Ascending aorta (tissue), 2 donors: ENCODE data around the gene HEBP1. TPM values are rescaled to one million over a fixed set of nuclear protein-coding genes. Genes with fewer than 3 reads are reported as not detected.

Source experiments
- DNase-seq, 2 donors: peaks; one replicate each; pipeline ENCODE4 v3.0.0-alpha.2; 2019; ENCODE audit warnings: low spot score in 2 of 2
- H3K27ac ChIP-seq, 2 donors: fragments of 200-600 bp; sonication (generic); one replicate each; pipeline ENCODE4 v1.5.1; 2016 to 2017; ENCODE audit warnings: mild to moderate bottlenecking in 1 of 2
- H3K27me3 ChIP-seq: fragments of 200-600 bp; sonication (generic); one replicate; pipeline ENCODE4 v1.5.1; 2017
- H3K36me3 ChIP-seq, 2 donors: fragments of 200-600 bp; sonication (generic); one replicate each; pipeline ENCODE4 v1.5.1; 2016
- H3K4me1 ChIP-seq, 2 donors: fragments of 200-600 bp; sonication (generic); one replicate each; pipeline ENCODE4 v1.5.1; 2016 to 2017; ENCODE audit warnings: mild to moderate bottlenecking in 1 of 2
- H3K4me3 ChIP-seq, 2 donors: fragments of 200-600 bp; sonication (generic); one replicate each; pipeline ENCODE4 v1.5.1; 2016 to 2017; ENCODE audit warnings: mild to moderate bottlenecking in 1 of 2
- H3K9me3 ChIP-seq, 2 donors: fragments of 200-600 bp; sonication (generic); one replicate each; pipeline ENCODE4 v1.5.1; 2016
- intact Hi-C: fragments of 100-400 bp; cut with DNase I; formaldehyde crosslinking; loops from one replicate; pipeline ENCODE4 v1.15.1; 2023
- total RNA-seq: library from RNA; depleted of rRNA; stranded (reverse); fragments of >200 nt; gene quantifications from one replicate; pipeline ENCODE4 v1.1.0, GENCODE V29; 2016
- TF ChIP-seq, protein P1 (sequence below), 3 experiments: fragments of 200-600 bp in 2 of 3; fragments of 450-650 bp in 1 of 3; sonication (generic) in 2 of 3; IDR thresholded peaks; one replicate each; pipeline ENCODE4 v1.5.1; 2016 to 2019; ENCODE audit warnings: antibody characterized with exemption in 3 of 3, mild to moderate bottlenecking in 1 of 3, moderate library complexity in 1 of 3

The HEBP1 gene
- total RNA-seq, 1 donor from 2014 or later, result 56.6 TPM

- H3K4me1 ChIP-seq, result peaks cover 0 to 6% of the 10 kb centered on the region in 2 donors
- no peaks in the 10 kb centered on the region for H3K27me3 ChIP-seq
- peak within 1 kb of the TSS; percentile 90 to 97 for H3K4me3 ChIP-seq
- H3K9me3 ChIP-seq, result no peaks in the 10 kb centered on the region
- intact Hi-C loops, result loop anchor here (1.0 to 5.0 kb wide), 4 partner anchors 19 to 153 kb away; partner anchors contain the start of genes EMP1 and HEBP1
- H3K36me3 ChIP-seq, result no peaks in the 10 kb centered on the region
- H3K27ac ChIP-seq, result peak within 1 kb of the TSS; percentile 61 to 63
- DNase-seq, result peak; percentile 14 to 91
- TF ChIP-seq, protein P1, sequence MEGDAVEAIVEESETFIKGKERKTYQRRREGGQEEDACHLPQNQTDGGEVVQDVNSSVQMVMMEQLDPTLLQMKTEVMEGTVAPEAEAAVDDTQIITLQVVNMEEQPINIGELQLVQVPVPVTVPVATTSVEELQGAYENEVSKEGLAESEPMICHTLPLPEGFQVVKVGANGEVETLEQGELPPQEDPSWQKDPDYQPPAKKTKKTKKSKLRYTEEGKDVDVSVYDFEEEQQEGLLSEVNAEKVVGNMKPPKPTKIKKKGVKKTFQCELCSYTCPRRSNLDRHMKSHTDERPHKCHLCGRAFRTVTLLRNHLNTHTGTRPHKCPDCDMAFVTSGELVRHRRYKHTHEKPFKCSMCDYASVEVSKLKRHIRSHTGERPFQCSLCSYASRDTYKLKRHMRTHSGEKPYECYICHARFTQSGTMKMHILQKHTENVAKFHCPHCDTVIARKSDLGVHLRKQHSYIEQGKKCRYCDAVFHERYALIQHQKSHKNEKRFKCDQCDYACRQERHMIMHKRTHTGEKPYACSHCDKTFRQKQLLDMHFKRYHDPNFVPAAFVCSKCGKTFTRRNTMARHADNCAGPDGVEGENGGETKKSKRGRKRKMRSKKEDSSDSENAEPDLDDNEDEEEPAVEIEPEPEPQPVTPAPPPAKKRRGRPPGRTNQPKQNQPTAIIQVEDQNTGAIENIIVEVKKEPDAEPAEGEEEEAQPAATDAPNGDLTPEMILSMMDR (IDR thresholded peaks at IDR 0.05), result peak in 2 of 3 experiments; percentile 10 to 35
Measured at GRCh38 chr12:13044002-13044905, 44.2 kb upstream of the HEBP1 start, which contains the start of gene FAM234B. FAM234B (plus strand) TSS chr12:13044381; CDS start chr12:13044404, 23 bp downstream.

- H3K27me3 ChIP-seq, result no peaks in the 10 kb centered on the region
- no peak for DNase-seq
- H3K9me3 ChIP-seq, result no peaks in the 10 kb centered on the region
- TF ChIP-seq, protein P1 (IDR thresholded peaks at IDR 0.05), result no peak
- no peak overlapping the region for H3K4me3 ChIP-seq
- intact Hi-C loops, result loop anchor here (5.0 kb wide), 1 partner anchor 155 kb away; the partner anchor contains the start of gene EMP1
- peaks cover 0 to 8% of the 10 kb centered on the region in 2 donors for H3K4me1 ChIP-seq
- H3K36me3 ChIP-seq, result no peaks in the 10 kb centered on the region
- H3K27ac ChIP-seq, result no peak overlapping the region
Measured at GRCh38 chr12:13042666-13043230, 42.7 kb upstream of the HEBP1 start.

DNA sequence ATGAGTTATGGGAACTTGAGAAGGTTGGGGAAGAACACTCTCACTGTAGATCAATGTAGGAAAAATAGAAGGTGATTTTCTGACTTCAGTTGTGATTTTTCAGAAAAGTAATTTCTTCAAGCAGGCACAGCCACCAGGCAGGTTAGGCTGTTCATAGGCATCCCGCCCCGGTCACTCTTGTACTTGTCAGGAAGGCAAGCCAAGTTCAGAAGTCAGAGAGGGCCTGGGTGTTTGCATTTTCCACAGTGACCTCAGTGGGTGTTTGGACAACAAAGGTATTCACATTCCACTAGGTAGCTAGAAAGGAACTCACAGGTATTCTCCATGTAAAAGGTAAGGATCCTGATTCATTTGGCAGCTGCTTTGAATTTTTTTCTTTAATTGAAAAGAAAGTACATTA is 41.2 kb upstream of the HEBP1 start:
- no peak overlapping the region for H3K4me3 ChIP-seq
- H3K27ac ChIP-seq, result no peak overlapping the region
- TF ChIP-seq, protein P1 (IDR thresholded peaks at IDR 0.05), result no peak
- H3K4me1 ChIP-seq, result peaks cover 0 to 8% of the 10 kb centered on the region in 2 donors
- H3K36me3 ChIP-seq, result no peaks in the 10 kb centered on the region
- DNase-seq, result no peak
- H3K9me3 ChIP-seq, result no peaks in the 10 kb centered on the region
- H3K27me3 ChIP-seq, result no peaks in the 10 kb centered on the region
- intact Hi-C loops, result loop anchor here (5.0 kb wide), 1 partner anchor 156 kb away; the partner anchor contains the start of gene EMP1

DNA sequence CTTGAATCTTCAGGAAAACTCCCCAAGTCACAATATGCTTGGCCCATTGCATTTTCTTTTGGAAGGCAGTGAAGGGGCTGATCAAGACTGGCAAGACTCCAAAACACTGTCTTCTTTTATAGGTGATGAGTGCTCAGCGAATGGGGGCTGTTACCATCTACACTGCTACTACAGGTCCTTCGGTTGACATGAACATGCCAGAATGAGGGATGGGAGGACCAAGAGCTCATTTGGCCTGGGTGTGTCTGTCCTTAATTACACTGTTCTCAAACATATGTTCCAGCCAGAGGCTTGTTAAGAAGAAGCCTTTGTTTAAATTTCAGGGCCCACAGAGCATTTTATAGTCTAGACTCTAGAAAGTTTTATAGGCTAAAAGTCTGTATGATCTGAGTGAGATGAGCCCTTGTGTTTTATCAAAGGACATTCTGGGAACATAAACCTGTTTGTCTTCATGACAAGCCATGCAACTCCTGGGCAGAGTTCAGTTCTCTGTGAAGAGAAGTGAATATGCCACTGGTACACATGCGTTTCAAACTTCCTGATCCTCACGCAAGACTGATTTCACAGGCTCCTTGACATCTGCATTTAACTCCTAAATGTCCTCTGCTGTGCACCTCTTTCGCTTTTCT is 39.4 kb upstream of the HEBP1 start:
- peaks cover 0 to 2% of the 10 kb centered on the region in 2 donors for H3K4me1 ChIP-seq
- H3K36me3 ChIP-seq, result no peaks in the 10 kb centered on the region
- H3K4me3 ChIP-seq, result no peak overlapping the region
- H3K27me3 ChIP-seq, result no peaks in the 10 kb centered on the region
- DNase-seq, result no peak
- no peak overlapping the region for H3K27ac ChIP-seq
- H3K9me3 ChIP-seq, result no peaks in the 10 kb centered on the region
- intact Hi-C loops, result no loop called here
- TF ChIP-seq, protein P1 (IDR thresholded peaks at IDR 0.05), result no peak

DNA sequence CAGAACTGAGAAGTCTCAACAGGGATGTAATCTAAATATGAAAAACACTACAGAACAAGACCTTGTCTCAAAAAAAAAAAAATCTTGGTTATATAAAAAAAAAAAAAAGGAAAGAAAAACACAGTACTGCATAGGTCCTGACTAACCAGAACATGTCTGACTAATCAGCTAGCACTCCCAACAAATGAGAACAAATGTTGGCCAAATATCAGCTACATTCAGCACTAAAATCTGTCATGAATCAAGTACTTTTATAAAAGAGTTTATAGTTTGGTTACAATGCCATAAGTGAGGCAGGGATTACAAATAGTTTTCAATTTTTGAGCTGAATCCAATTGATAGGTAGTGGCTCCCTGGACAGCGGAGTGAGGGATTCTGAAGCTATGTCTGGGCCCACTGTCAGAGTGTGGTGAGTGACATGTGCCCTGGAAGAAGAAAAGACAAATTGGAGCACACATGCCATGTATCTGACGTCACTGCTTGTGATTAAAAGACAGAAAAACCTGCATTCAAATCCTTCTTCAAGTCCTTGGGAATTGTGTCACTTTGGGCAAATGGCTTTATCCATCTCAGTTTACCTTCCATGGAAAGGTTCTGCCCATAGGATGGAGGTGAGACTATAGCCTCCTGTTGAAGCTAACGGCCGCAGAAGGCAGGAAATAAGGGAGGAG is 38.6 kb upstream of the HEBP1 start:
- Histone ChIP-seq H3K9me3 (no peaks in the 10 kb centered on the region), H3K36me3 (no peaks in the 10 kb centered on the region), H3K27ac (peak overlapping the region; percentile 12 to 24), H3K4me3 (no peak overlapping the region), H3K4me1 (peaks cover 0 to 2% of the 10 kb centered on the region in 2 donors), H3K27me3 (no peaks in the 10 kb centered on the region)
- DNase-seq, result no peak
- TF ChIP-seq, protein P1 (IDR thresholded peaks at IDR 0.05), result no peak
- intact Hi-C loops, result no loop called here
